ENCODE results near the gene GRHPR.

GRHPR gene

GRCh38 chr9:37406603-37407401, 15.7 kb upstream of the GRHPR start:
- peaks cover 0 to 8% of the 10 kb centered on the region in 2 donors for H3K27me3 Mint-ChIP-seq
- no peaks in the 10 kb centered on the region for H3K9me3 Mint-ChIP-seq
- no peak for ATAC-seq (replicated peaks)
- H3K4me3 Mint-ChIP-seq, result no peak overlapping the region
- H3K36me3 Mint-ChIP-seq (ENCODE audit: insufficient read depth), result peaks cover 3% of the 10 kb centered on the region
- peaks cover 16 to 18% of the 10 kb centered on the region in 2 donors for H3K4me1 Mint-ChIP-seq (ENCODE audit: low read depth in 2 of 2)
- no peak for DNase-seq
- H3K27ac Mint-ChIP-seq, result no peak overlapping the region

- Mint-ChIP-seq H3K4me1 (ENCODE audit: low read depth in 2 of 2) (peaks cover 16 to 18% of the 10 kb centered on the region in 2 donors), H3K27ac (no peak overlapping the region), H3K27me3 (peaks cover 0 to 7% of the 10 kb centered on the region in 2 donors), H3K9me3 (no peaks in the 10 kb centered on the region), H3K4me3 (no peak overlapping the region), H3K36me3 (ENCODE audit: insufficient read depth) (no peaks in the 10 kb centered on the region)
- DNase-seq (no peak), ATAC-seq (replicated peaks) (no peak)
These were observed 15.0 kb upstream of the GRHPR start for GRCh38 chr9:37407468-37407867.

DNA sequence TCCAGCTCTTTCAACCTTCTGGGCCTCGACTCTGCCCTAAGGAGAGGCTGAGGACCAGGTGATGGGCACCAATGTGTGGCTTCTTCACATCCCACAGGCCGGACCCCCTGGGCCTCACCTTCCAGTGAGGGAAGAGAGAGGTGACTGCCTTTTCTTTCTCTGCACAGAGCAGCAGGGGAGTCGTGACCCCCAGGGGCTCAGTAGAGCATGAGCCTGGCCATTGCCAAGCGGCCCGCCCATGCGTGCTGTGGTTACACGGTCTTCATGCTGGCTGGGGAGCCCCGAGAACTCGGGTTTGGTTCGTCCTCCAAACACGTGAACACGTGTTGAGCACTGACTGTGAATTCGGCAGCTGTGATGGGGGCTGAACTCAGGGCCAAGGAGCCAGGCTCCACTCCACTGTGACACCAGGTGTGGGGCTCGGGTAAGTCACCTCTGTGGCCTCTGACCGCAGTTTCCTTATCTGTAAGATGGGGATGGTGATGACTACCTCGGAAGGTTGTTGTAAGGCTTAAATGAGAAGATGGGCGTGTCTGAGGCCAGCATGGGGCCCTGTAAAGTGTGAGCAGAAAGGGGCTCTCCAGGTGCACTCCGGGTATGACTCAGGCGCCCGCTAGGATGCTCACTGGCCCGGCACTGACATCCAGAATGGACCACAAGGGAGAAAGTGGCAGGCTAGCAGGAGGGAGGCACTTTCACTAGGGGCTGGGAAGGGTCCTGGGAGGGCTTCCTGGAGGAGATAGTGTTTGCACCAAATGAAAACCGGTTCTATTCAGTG, 13.4 kb upstream of the GRHPR start:
- Mint-ChIP-seq H3K27me3 (no peaks in the 10 kb centered on the region), H3K36me3 (ENCODE audit: insufficient read depth) (no peaks in the 10 kb centered on the region), H3K4me1 (ENCODE audit: low read depth in 2 of 2) (peaks cover 16 to 18% of the 10 kb centered on the region in 2 donors), H3K9me3 (no peaks in the 10 kb centered on the region), H3K4me3 (peak overlapping the region; percentile 56 to 59), H3K27ac (peak overlapping the region; percentile 74 to 81)
- ATAC-seq (replicated peaks) (peak; percentile 91), DNase-seq (peak; percentile 42 to 61 (median 60))

DNA sequence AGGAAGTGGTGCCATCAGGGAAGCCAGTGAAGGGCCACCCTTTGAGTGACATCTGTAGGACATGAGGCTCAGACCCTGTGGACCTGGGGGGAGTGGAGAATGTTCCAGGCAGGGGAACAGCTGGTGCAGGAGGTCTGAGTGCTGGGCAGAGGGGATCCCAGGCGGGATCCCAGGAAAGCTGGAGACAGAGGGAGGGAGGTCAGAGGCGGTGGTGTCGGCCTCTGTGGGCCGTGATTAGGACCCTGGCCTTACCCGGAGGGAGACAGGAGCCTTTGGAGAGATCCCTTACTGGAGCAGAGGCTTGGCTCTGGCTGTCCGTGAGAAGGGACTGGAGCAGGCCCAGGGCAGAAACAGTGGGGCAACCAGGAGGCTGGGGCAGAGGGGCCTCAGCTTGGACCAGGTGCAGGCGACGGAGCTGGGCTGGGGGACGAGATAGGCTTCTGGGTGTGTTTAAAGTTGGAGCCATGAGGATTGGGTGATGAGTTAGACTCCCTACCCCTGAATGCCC, 12.1 kb upstream of the GRHPR start:
- peaks cover 22 to 24% of the 10 kb centered on the region in 2 donors for H3K4me1 Mint-ChIP-seq (ENCODE audit: low read depth in 2 of 2)
- no peak for ATAC-seq (replicated peaks)
- peaks cover 0 to 10% of the 10 kb centered on the region in 2 donors for H3K27me3 Mint-ChIP-seq
- peak overlapping the region in 1 of 2 donors; percentile 86 for H3K27ac Mint-ChIP-seq
- DNase-seq, result no peak
- H3K4me3 Mint-ChIP-seq, result no peak overlapping the region
- H3K9me3 Mint-ChIP-seq, result no peaks in the 10 kb centered on the region
- H3K36me3 Mint-ChIP-seq (ENCODE audit: insufficient read depth), result no peaks in the 10 kb centered on the region

DNA sequence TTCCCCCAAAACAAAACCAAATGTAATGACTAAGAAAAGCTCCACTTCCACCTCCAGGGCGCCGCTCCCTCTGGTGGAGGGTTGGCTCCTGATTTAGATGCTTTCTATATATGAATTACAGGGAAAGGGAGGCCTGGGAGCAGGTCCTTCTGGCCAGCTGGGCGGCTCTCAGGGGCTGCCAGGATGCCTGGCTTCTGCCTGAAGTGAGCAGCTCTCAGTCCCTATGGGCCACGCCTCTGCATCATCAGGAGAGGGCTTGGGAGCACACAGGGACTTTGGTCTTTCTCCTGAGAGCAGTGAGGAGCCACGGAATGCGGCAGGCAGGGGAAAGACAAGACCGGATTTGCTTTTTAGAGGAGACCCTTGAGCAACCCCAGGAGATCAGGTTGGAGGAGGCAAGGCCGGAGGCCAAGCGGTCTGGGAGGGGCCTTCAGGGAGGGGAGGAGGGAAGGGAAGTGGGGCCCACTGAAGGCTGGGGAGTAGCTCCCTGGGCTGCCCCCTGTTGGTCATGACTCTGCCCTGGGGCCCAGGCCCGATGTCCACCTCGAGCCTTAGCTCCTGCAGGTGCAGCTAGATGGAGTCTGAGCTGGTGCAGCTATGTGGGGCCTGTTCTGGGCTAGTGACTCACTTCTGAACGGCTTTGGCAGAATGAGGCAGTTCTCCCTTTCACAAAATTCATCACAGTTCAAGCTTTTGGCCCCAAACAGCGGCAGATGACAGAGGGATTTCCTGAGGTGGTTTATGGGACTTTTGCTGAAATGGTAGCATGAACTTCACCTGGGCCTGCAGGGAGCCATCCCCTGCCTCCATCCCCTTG, 11.3 kb upstream of the GRHPR start:
- Mint-ChIP-seq H3K4me1 (ENCODE audit: low read depth in 2 of 2) (peaks cover 22 to 25% of the 10 kb centered on the region in 2 donors), H3K27me3 (peaks cover 0 to 13% of the 10 kb centered on the region in 2 donors), H3K9me3 (no peaks in the 10 kb centered on the region), H3K4me3 (no peak overlapping the region), H3K36me3 (ENCODE audit: insufficient read depth) (no peaks in the 10 kb centered on the region), H3K27ac (peak overlapping the region in 1 of 2 donors; percentile 86)
- DNase-seq, result no peak
- no peak for ATAC-seq (replicated peaks)

GRCh38 chr9:37412431-37413151, 9.9 kb upstream of the GRHPR start:
- Mint-ChIP-seq H3K9me3 (no peaks in the 10 kb centered on the region), H3K4me3 (no peak overlapping the region), H3K27ac (no peak overlapping the region), H3K4me1 (ENCODE audit: low read depth in 2 of 2) (peaks cover 22 to 25% of the 10 kb centered on the region in 2 donors), H3K27me3 (peaks cover 0 to 13% of the 10 kb centered on the region in 2 donors), H3K36me3 (ENCODE audit: insufficient read depth) (no peaks in the 10 kb centered on the region)
- DNase-seq (no peak), ATAC-seq (replicated peaks) (no peak)

- H3K4me1 Mint-ChIP-seq (ENCODE audit: low read depth in 2 of 2), result peaks cover 22 to 25% of the 10 kb centered on the region in 2 donors
- peaks cover 0 to 13% of the 10 kb centered on the region in 2 donors for H3K27me3 Mint-ChIP-seq
- DNase-seq, result no peak
- no peaks in the 10 kb centered on the region for H3K36me3 Mint-ChIP-seq (ENCODE audit: insufficient read depth)
- H3K27ac Mint-ChIP-seq, result no peak overlapping the region
- ATAC-seq (replicated peaks), result no peak
- no peaks in the 10 kb centered on the region for H3K9me3 Mint-ChIP-seq
- no peak overlapping the region for H3K4me3 Mint-ChIP-seq
These were observed 9.2 kb upstream of the GRHPR start for GRCh38 chr9:37413311-37413710.

- H3K36me3 Mint-ChIP-seq (ENCODE audit: insufficient read depth), result no peaks in the 10 kb centered on the region
- no peak overlapping the region for H3K4me3 Mint-ChIP-seq
- no peak for ATAC-seq (replicated peaks)
- no peaks in the 10 kb centered on the region for H3K9me3 Mint-ChIP-seq
- H3K4me1 Mint-ChIP-seq (ENCODE audit: low read depth in 2 of 2), result peaks cover 13 to 19% of the 10 kb centered on the region in 2 donors
- H3K27me3 Mint-ChIP-seq, result peaks cover 0 to 13% of the 10 kb centered on the region in 2 donors
- DNase-seq, result no peak
- H3K27ac Mint-ChIP-seq, result no peak overlapping the region
These were observed 8.0 kb upstream of the GRHPR start for GRCh38 chr9:37414503-37414943.

- Mint-ChIP-seq H3K4me1 (ENCODE audit: low read depth in 2 of 2) (peaks cover 9 to 14% of the 10 kb centered on the region in 2 donors), H3K36me3 (ENCODE audit: insufficient read depth) (no peaks in the 10 kb centered on the region), H3K27me3 (peaks cover 0 to 13% of the 10 kb centered on the region in 2 donors), H3K9me3 (no peaks in the 10 kb centered on the region), H3K4me3 (peak overlapping the region in 1 of 2 donors; percentile 5), H3K27ac (peak overlapping the region; percentile 30 to 63)
- peak; percentile 75 to 80 (median 76) for DNase-seq
- ATAC-seq (replicated peaks), result peak; percentile 94
These were observed 7.3 kb upstream of the GRHPR start for GRCh38 chr9:37415011-37415719.

DNA sequence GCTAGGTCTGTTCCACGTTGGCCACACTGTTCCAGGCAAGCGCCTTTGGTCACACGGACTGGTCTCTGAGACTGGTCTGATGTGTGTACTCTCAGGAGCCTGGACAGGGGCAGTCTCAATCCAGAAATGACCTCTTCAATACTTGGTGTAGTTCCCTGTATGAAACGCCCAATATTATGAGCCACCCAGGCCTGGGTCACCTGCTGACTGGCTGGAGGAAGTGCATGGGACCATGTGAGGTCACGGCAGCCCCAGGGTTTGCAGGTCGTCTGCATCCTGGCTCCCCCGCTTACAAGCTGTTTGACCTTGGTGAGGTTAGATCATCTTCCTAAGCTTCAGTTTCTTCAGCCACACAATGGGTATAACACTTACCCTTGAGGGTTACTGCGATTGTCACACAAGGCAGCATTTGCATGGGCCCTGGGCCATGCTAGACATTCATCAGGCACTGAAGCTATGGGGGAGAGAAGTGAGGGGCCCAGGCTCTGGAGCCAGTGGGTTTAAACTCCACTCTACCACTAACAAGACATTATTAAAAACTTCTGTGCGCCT, 5.2 kb upstream of the GRHPR start:
- Mint-ChIP-seq H3K4me3 (no peak overlapping the region), H3K9me3 (no peaks in the 10 kb centered on the region), H3K27ac (no peak overlapping the region), H3K36me3 (ENCODE audit: insufficient read depth) (peaks cover 1% of the 10 kb centered on the region), H3K4me1 (ENCODE audit: low read depth in 2 of 2) (peaks cover 12 to 14% of the 10 kb centered on the region in 2 donors), H3K27me3 (peaks cover 0 to 13% of the 10 kb centered on the region in 2 donors)
- DNase-seq (no peak), ATAC-seq (replicated peaks) (no peak)

DNA sequence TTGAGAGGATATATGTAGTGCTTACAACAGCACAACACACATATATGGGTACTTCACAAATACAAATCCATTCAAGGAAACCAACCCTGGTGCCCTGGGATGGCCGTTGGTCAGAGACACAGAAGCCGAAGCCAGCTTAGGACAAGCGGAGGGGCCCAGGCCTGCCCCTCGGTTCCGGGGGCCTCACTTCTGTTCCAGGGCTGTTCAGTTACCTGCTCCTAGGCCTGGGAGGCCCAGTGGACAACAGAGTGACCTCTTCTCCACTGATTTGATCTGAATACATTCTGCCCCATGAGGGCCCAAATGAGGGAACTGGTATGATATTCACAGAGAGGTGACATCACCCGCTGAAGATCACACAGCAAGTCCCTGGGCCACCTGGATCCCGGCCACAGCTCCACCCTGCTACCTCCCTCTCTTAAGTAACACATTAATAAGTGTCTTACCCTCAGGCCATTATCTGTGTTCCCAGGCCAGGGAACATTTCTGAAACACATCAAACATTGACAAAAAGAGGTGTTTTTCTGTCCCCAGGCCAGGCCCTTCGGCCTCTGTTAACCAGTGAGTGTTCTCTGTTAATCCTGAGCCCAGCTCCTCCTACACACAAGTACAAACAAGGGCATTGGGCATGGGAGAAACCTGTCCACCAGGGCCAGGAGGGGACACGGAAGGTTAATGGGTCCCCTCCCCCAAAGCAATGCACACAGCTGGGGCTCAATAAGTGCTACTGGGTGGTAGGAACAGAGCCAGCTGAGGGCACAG, 4.5 kb upstream of the GRHPR start:
- Mint-ChIP-seq H3K27me3 (peaks cover 0 to 13% of the 10 kb centered on the region in 2 donors), H3K9me3 (no peaks in the 10 kb centered on the region), H3K4me1 (ENCODE audit: low read depth in 2 of 2) (peaks cover 16 to 18% of the 10 kb centered on the region in 2 donors), H3K4me3 (no peak overlapping the region), H3K36me3 (ENCODE audit: insufficient read depth) (peaks cover 6% of the 10 kb centered on the region), H3K27ac (no peak overlapping the region)
- ATAC-seq (replicated peaks) (no peak), DNase-seq (no peak)
